ENCODE results near the gene RUNX1. TPM values are rescaled to one million over a fixed set of nuclear protein-coding genes. Genes with fewer than 3 reads are reported as not detected.

Gene RUNX1
- total and polyA plus RNA-seq, 10 of the 15 experiments (the other 5 are each of a cell fraction or from before 2014, with no cell fraction given) = 0.90 to 15.2 (median 4.1) TPM

- ChIA-PET POLR2A (interaction anchor here (0.6 kb wide), 1 partner anchor 952 kb away, joined by 3 read pairs; no protein-coding TSS in a partner anchor), SMC1A (ENCODE audit: uncharacterized antibody, unreplicated experiment) (no interaction called here), CTCF (no interaction called here), RAD21 (ENCODE audit: unreplicated experiment) (interaction anchor here (0.6 kb wide), 1 partner anchor 875 kb away, joined by 4 read pairs; no protein-coding TSS in a partner anchor)
- no peak overlapping the region for H2AFZ ChIP-seq (ENCODE audit: control insufficient read depth, low read depth, low read length)
- WGBS (ENCODE audit: insufficient coverage, insufficient replicate concordance, low lambda C conversion rate, missing lambda C conversion rate) = 57% methylated on average over 4 of the region's 4 CpGs
- intact Hi-C loops (cut with micrococcal nuclease; ENCODE audit: unreplicated experiment) = no loop called here
- no peaks in the 10 kb centered on the region for H4K20me1 ChIP-seq (ENCODE audit: control insufficient read depth, insufficient read depth)
- ATAC-seq (no peak), FAIRE-seq (no peak), DNase-seq (ENCODE audit: low read depth, low spot score) (no peak)
- no TSS peak for BruUV-seq (replicated peaks)
- no peak overlapping the region for H3K9ac ChIP-seq (ENCODE audit: control insufficient read depth, insufficient read depth, low read length)
- H3K4me3 ChIP-seq = no peak overlapping the region
- no peaks in the 10 kb centered on the region for H3K9me3 ChIP-seq (replicated peaks; ENCODE audit: control insufficient read depth, insufficient read depth, low read length)
- H3K4me1 ChIP-seq (ENCODE audit: control insufficient read depth, insufficient read depth, low read length) = peaks cover 4% of the 10 kb centered on the region; the same call in 1 of the 2 replicates
- no peaks in the 10 kb centered on the region for H3K79me2 ChIP-seq (ENCODE audit: control insufficient read depth, insufficient read depth, low read length)
- no peak overlapping the region for H3K4me2 ChIP-seq (ENCODE audit: control insufficient read depth, insufficient read depth)
- H3K27me3 ChIP-seq (replicated peaks in 1 of 2; ENCODE audit: control insufficient read depth in 2 of 2, insufficient read depth in 2 of 2, low read length in 1 of 2) = peaks cover 0 to 2% of the 10 kb centered on the region in 2 experiments; a peak in 2 of 4 replicates
- H3K36me3 ChIP-seq (ENCODE audit: control insufficient read depth in 2 of 2, insufficient read depth in 2 of 2, low read length in 1 of 2) = no peaks in the 10 kb centered on the region
- in situ Hi-C loops (cut with MboI) = no loop called here
- H3K27ac ChIP-seq (ENCODE audit: control insufficient read depth, insufficient read depth) = no peak overlapping the region
- no peak for TF ChIP-seq ZNF207 (IDR thresholded peaks at IDR 0.05; ENCODE audit: borderline replicate concordance)
- TF ChIP-seq EED (IDR thresholded peaks at IDR 0.05; ENCODE audit: low read depth) = no peak
- TF ChIP-seq LARP7 (IDR thresholded peaks at IDR 0.05) = no peak
- no peak for TF ChIP-seq RFX5 (IDR thresholded peaks at IDR 0.05; ENCODE audit: low read depth, low read length)
- TF ChIP-seq KDM1A (IDR thresholded peaks at IDR 0.05; ENCODE audit: borderline replicate concordance) = no peak
- TF ChIP-seq SUPT20H (IDR thresholded peaks at IDR 0.05; ENCODE audit: borderline replicate concordance, control insufficient read depth, low read depth, low read length) = no peak
- no peak for TF ChIP-seq HSF1 (IDR thresholded peaks at IDR 0.05; ENCODE audit: low read depth, low read length)
- TF ChIP-seq GABPA (IDR thresholded peaks at IDR 0.05; ENCODE audit: low read depth) = no peak
- no peak for TF ChIP-seq STAT3 (IDR thresholded peaks at IDR 0.05; ENCODE audit: low read depth, low read length)
- no peak for TF ChIP-seq ZNF217 (IDR thresholded peaks at IDR 0.05)
- no peak for TF ChIP-seq NFIC (IDR thresholded peaks at IDR 0.05; ENCODE audit: low read depth, low read length)
- no peak for TF ChIP-seq CBX5 (IDR thresholded peaks at IDR 0.05; ENCODE audit: low read depth)
- TF ChIP-seq, protein P1, sequence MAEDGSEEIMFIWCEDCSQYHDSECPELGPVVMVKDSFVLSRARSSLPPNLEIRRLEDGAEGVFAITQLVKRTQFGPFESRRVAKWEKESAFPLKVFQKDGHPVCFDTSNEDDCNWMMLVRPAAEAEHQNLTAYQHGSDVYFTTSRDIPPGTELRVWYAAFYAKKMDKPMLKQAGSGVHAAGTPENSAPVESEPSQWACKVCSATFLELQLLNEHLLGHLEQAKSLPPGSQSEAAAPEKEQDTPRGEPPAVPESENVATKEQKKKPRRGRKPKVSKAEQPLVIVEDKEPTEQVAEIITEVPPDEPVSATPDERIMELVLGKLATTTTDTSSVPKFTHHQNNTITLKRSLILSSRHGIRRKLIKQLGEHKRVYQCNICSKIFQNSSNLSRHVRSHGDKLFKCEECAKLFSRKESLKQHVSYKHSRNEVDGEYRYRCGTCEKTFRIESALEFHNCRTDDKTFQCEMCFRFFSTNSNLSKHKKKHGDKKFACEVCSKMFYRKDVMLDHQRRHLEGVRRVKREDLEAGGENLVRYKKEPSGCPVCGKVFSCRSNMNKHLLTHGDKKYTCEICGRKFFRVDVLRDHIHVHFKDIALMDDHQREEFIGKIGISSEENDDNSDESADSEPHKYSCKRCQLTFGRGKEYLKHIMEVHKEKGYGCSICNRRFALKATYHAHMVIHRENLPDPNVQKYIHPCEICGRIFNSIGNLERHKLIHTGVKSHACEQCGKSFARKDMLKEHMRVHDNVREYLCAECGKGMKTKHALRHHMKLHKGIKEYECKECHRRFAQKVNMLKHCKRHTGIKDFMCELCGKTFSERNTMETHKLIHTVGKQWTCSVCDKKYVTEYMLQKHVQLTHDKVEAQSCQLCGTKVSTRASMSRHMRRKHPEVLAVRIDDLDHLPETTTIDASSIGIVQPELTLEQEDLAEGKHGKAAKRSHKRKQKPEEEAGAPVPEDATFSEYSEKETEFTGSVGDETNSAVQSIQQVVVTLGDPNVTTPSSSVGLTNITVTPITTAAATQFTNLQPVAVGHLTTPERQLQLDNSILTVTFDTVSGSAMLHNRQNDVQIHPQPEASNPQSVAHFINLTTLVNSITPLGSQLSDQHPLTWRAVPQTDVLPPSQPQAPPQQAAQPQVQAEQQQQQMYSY (CRISPR knock-in tag; IDR thresholded peaks at IDR 0.05) = no peak
- TF ChIP-seq ZZZ3 (IDR thresholded peaks at IDR 0.05; ENCODE audit: control insufficient read depth, insufficient read length, low read depth) = no peak
- no peak for TF ChIP-seq POLR2AphosphoS5 (IDR thresholded peaks at IDR 0.05; ENCODE audit: low read length)
- TF ChIP-seq CHD2 (IDR thresholded peaks at IDR 0.05; ENCODE audit: borderline replicate concordance, low read depth, low read length) = no peak
- TF ChIP-seq YBX1 (IDR thresholded peaks at IDR 0.05) = no peak
- TF ChIP-seq SMAD1 (IDR thresholded peaks at IDR 0.05; ENCODE audit: low read depth, partially characterized antibody) = no peak
- no peak for TF ChIP-seq ZSCAN29 (IDR thresholded peaks at IDR 0.05)
Observed at GRCh38 chr21:34905218-34905537, 143.9 kb downstream of the RUNX1 start.

All from GM12878 (cell line).